HG02943 (cell line): Measurements from ENCODE around the gene INO80B.
"Not testable (repeated sequence)": the region's sequence is repeated elsewhere in the genome, so short reads cannot be mapped to it uniquely, and the experiment has no call there.

ENCODE experiments used
- ATAC-seq: cut with Tn5 transposase; IDR thresholded peaks from one replicate; pipeline ENCODE4 v1.9.1; 2021; ENCODE audit warnings: mild to moderate bottlenecking, low read depth, moderate library complexity; ENCODE audit not compliant: unreplicated experiment

The INO80B gene

GRCh38 chr2:74444498-74445318 lies 10.2 kb upstream of the INO80B start:
- ATAC-seq: no peak

- ATAC-seq: no peak
Measured at GRCh38 chr2:74447230-74447999, 7.5 kb upstream of the INO80B start.

- no peak for ATAC-seq
Measured at GRCh38 chr2:74448771-74449170, 6.1 kb upstream of the INO80B start.

GRCh38 chr2:74450570-74451190 lies 4.2 kb upstream of the INO80B start:
- no peak for ATAC-seq

GRCh38 chr2:74457129-74457548 lies 2.3 kb downstream of the INO80B start:
- ATAC-seq: no peak

GRCh38 chr2:74457549-74458131 lies 2.8 kb downstream of the INO80B start:
- ATAC-seq: peak; percentile 35

- ATAC-seq: peak; percentile 78
Measured at GRCh38 chr2:74458132-74458937, 3.4 kb downstream of the INO80B start, which contains the start of gene WBP1. TSS of gene WBP1 (plus strand) at chr2:74458438. CDS start at chr2:74458603, 165 bp downstream.

GRCh38 chr2:74458938-74459363 lies 4.1 kb downstream of the INO80B start:
- ATAC-seq: no peak

- not testable (repeated sequence) for ATAC-seq
Measured at GRCh38 chr2:74459503-74460118, 4.7 kb downstream of the INO80B start.

- ATAC-seq: not testable (repeated sequence)
Measured at GRCh38 chr2:74460187-74460586, 5.3 kb downstream of the INO80B start.

GRCh38 chr2:74461187-74462053 lies 6.5 kb downstream of the INO80B start:
- no peak for ATAC-seq

- no peak for ATAC-seq
Measured at GRCh38 chr2:74462054-74462785, 7.3 kb downstream of the INO80B start.

- no peak for ATAC-seq
Measured at GRCh38 chr2:74462786-74463105, 7.9 kb downstream of the INO80B start.

GRCh38 chr2:74464406-74464805 lies 9.5 kb downstream of the INO80B start:
- peak; percentile 5 for ATAC-seq

GRCh38 chr2:74470742-74471141 lies 15.9 kb downstream of the INO80B start:
- ATAC-seq: not testable (repeated sequence)

GRCh38 chr2:74471332-74472065 lies 16.6 kb downstream of the INO80B start:
- ATAC-seq: no peak
